ENCODE results near the gene METRN.

The METRN gene

GRCh38 chr16:703406-703805 is 11.5 kb upstream of the METRN start:
- no peak overlapping the region for H3K4me3 ChIP-seq (replicated peaks; ENCODE audit: low read depth, low read length)
- no peak for TF ChIP-seq CTCF (IDR thresholded peaks at IDR 0.05; ENCODE audit: low read depth, low read length, missing control alignments)
- DNase-seq (ENCODE audit: extremely low read depth, low read depth) = no peak

- TF ChIP-seq CTCF (IDR thresholded peaks at IDR 0.05; ENCODE audit: low read depth, low read length, missing control alignments) = no peak
- no peak overlapping the region for H3K4me3 ChIP-seq (replicated peaks; ENCODE audit: low read depth, low read length)
- no peak for DNase-seq (ENCODE audit: extremely low read depth, low read depth)
Observed at GRCh38 chr16:704047-704446, 10.9 kb upstream of the METRN start.

GRCh38 chr16:704552-705380 is 10.2 kb upstream of the METRN start:
- no peak overlapping the region for H3K4me3 ChIP-seq (replicated peaks; ENCODE audit: low read depth, low read length)
- TF ChIP-seq CTCF (IDR thresholded peaks at IDR 0.05; ENCODE audit: low read depth, low read length, missing control alignments) = no peak
- no peak for DNase-seq (ENCODE audit: extremely low read depth, low read depth)

- no peak for TF ChIP-seq CTCF (IDR thresholded peaks at IDR 0.05; ENCODE audit: low read depth, low read length, missing control alignments)
- no peak within 1 kb of the TSS for H3K4me3 ChIP-seq (replicated peaks; ENCODE audit: low read depth, low read length)
- DNase-seq (ENCODE audit: extremely low read depth, low read depth) = no peak
Observed at GRCh38 chr16:705431-706188, 9.3 kb upstream of the METRN start, which contains the start of gene FBXL16. Gene FBXL16, minus strand, starts transcription at chr16:705801. Its CDS starts 8,396 bp downstream, at chr16:697405.

- H3K4me3 ChIP-seq (replicated peaks; ENCODE audit: low read depth, low read length) = no peak overlapping the region
- no peak for DNase-seq (ENCODE audit: extremely low read depth, low read depth)
- TF ChIP-seq CTCF (IDR thresholded peaks at IDR 0.05; ENCODE audit: low read depth, low read length, missing control alignments) = no peak
Observed at GRCh38 chr16:706189-707061, 8.5 kb upstream of the METRN start.

GRCh38 chr16:707062-707538 is 7.8 kb upstream of the METRN start:
- TF ChIP-seq CTCF (IDR thresholded peaks at IDR 0.05; ENCODE audit: low read depth, low read length, missing control alignments) = no peak
- no peak overlapping the region for H3K4me3 ChIP-seq (replicated peaks; ENCODE audit: low read depth, low read length)

More at GRCh38 chr16:707062-707538, 7.8 kb upstream of the METRN start:
- no peak for DNase-seq (ENCODE audit: extremely low read depth, low read depth)
